Amniotic epithelial cell (primary cell): Measurements from ENCODE around the gene ZHX3.
"Not testable (repeated sequence)": the region's sequence is repeated elsewhere in the genome, so short reads cannot be mapped to it uniquely, and the experiment has no call there.

Source experiments
- DNase-seq: peaks from one replicate; pipeline ENCODE4 v3.0.0-alpha.2; 2010; ENCODE audit warnings: low read depth

ZHX3 gene

DNA sequence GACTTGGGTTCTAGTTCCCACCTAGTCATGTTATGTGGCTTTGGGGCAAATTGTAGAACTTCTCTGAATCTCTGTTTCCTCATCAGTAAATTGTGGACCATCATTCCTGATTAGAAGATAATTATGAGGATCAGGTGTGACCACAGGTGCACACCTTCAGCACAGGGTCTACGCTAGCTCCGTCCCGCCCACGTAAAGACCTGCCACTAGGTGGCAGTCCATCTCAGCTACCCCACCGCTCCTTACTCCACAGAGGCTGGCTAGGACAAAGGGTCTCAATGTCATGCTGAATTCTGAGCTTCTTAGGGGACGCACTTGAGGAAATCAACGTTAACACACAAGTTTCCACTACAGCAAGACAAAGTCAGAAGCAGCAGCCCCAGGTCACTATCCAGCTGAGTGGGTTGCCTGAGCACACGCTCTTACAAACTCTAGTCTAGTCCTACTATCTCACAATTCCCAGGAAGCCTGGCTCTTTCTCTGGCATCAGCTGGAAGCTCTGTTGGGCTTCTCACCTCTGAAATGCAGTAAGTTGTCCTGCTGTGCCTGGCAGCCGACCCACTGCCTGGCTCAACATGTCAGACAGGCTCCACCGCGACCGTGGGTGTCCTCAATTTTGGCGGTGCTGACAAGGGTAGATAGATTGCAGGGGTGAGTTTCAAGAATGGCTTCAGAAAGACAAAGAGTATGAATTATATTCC lies 182.2 kb downstream of the ZHX3 start:
- DNase-seq: no peak

DNA sequence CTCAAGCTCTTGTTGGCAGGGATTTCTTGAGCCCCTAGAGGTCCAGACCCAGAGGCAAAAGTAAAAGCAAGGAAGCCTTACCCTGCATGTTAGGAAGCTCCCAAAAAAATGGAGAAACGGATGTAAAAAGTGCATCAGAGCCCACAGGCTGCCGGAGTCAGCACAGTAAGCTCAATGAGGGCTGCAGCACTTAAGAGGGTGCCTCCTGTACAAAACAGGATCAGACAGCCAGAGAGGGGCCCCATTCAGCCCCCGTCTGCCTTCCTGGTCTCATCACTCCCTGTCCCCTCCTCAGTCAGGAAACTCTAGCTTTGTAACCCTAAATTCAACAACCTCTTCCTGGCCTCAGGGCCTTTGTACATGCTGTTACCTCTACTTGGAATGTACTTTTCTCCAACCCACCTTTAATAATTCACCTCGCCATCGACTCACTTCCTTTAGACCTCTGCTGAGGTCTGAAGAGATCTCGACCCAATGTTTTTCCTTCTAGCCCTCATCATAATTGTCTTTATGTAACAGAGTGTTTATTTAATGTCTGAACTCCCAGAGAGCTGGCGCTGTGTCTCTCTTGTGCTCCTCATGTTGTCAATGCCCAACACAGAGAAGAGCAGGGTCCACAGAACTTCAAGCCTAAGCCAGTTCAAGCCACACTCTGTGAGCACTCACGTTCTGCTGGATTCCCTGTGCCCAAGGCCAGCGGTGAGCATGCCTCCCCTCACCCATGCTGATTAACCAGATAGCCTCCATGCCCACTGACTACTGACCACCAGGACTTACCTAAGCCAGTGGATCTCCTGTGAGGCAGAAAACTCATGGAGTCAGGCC lies 183.0 kb downstream of the ZHX3 start:
- no peak for DNase-seq

DNA sequence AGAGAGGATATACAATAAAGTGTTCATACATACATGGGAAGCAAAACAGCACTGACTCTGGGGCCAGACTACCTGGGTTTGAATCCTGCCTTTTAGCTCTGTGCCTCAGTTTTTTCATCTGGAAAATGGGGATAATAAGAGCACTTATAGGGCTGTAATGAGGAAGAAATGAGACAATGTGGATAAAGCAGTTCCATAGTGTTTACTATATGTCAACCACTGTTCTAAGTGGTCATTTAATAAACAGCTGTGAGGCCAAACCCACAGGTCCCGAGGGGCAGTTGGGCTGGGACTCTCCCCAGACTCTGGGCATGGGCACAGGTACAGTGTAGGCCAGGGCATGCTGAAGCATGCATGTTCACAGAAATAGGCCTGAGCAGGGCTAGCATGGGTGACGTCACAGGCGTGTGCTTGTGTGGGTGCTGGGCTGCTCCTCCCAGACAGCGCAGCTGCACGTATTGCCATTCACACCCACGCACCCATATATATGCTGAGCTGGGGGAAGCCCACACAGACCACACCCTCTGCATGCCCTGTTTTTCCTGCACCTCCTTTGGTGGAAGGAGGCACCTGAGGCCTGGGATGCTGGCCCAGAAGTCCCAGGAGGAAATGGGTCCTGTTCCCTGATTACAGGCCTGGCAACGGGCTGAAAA lies 183.7 kb downstream of the ZHX3 start:
- DNase-seq: no peak

DNA sequence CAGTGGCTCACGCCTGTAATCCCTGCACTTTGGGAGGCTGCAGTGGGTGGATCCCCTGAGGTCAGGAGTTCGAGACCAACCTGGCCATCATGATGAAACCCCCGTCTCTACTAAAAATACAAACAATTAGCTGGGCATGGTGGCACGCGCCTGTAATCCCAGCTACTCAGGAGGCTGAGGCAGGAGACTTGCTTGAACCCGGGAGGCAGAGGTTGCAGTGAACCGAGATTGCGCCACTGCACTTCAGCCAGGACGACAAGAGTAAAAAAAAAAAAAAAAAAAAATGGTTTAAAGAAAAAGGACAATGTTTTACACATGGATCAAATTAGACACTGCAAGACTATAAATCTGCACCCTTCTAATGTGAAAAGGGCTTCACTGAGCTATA lies 185.1 kb downstream of the ZHX3 start:
- DNase-seq: not testable (repeated sequence)

DNA sequence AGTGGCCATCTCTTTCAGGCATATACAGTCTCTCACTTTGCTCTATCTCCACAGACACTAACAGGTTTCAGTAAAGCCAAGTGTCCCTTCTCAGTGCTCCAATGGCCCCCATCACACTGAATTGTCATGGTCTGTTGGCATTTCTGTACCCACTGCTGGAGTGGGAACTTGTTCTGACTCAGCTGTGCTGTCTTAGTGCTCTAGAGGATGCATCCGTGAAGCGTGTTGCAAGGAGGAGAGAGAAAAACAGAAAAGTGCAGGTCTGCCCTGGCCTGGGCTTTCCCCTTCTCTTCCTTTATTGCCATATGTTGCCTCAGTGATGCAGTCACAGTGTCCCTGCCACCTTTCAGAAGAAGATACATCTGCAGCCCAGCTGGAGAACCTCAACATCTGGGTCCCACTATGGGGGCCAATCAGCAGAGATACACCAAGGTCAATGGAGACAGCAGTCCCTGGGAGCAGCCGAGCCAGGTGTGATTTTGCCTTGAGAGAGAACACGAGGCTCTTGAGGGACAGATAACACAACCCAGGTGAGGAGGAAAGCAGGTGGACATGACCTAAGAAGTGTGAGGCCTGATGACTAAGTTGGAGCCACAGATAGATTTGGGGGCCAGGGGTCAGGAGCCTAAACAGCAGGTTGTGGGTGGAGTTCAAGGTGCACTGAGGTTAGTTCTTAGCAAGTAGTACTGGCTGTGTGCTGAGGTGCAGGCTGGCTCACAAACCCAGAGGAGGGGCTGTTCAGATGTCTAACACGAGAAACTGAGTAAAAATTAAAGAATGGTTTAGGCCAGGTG lies 185.7 kb downstream of the ZHX3 start:
- DNase-seq: no peak
